Sigmoid colon (tissue), 7 donors: ENCODE measurements around the gene TMEM255A. TPM values are rescaled to one million over a fixed set of nuclear protein-coding genes. Genes with fewer than 3 reads are reported as not detected.

ENCODE experiments used
- DNase-seq: peaks from one replicate; pipeline ENCODE4 v3.0.0-alpha.2; 2019
- H3K27ac ChIP-seq, 4 donors: fragments of 200-600 bp; sonication (generic); one replicate each; pipeline ENCODE4 v1.5.1; 2016 to 2019; ENCODE audit warnings: mild to moderate bottlenecking in 1 of 4
- H3K27me3 ChIP-seq, 3 donors: fragments of 200-600 bp; sonication (generic); one replicate each; pipeline ENCODE4 v1.5.1; 2019; ENCODE audit warnings: mild to moderate bottlenecking in 1 of 3
- H3K36me3 ChIP-seq, 4 donors: fragments of 200-600 bp; sonication (generic); one replicate each; pipeline ENCODE4 v1.5.1; 2016 to 2019
- H3K4me1 ChIP-seq, 4 donors: fragments of 200-600 bp; sonication (generic); one replicate each; pipeline ENCODE4 v1.5.1; 2017 to 2019
- H3K4me3 ChIP-seq, 4 donors: fragments of 200-600 bp; sonication (generic); one replicate each; pipeline ENCODE4 v1.5.1; 2017 to 2019; ENCODE audit warnings: mild to moderate bottlenecking in 2 of 4, moderate library complexity in 1 of 4
- H3K9me3 ChIP-seq, 4 donors: fragments of 200-600 bp in 3 of 4; sonication (generic) in 3 of 4; one replicate each; pipeline versions ENCODE4 v1.5.1 to v1.6.1; 2013 to 2019
- CTCF ChIP-seq, 4 experiments: fragments of 450-650 bp in 3 of 4; fragments of 200-600 bp in 1 of 4; IDR thresholded peaks; one replicate each; pipeline ENCODE4 v1.5.1; 2016 to 2019; ENCODE audit warnings: antibody characterized with exemption in 4 of 4, mild to moderate bottlenecking in 3 of 4, moderate library complexity in 2 of 4
- EP300 ChIP-seq, 4 donors: sonication (generic); formaldehyde crosslinking; IDR thresholded peaks; one replicate each; pipeline ENCODE4 v1.6.1; 2017; ENCODE audit warnings: antibody characterized with exemption in 4 of 4
- POLR2A ChIP-seq, 2 donors: fragments of 450-650 bp; IDR thresholded peaks; one replicate each; pipeline ENCODE4 v1.6.1; 2016; ENCODE audit warnings: antibody characterized with exemption in 2 of 2, mild to moderate bottlenecking in 2 of 2, moderate library complexity in 2 of 2
- POLR2AphosphoS5 ChIP-seq, 4 donors: sonication (generic); formaldehyde crosslinking; IDR thresholded peaks; one replicate each; pipeline ENCODE4 v1.6.1; 2017; ENCODE audit warnings: antibody characterized with exemption in 4 of 4
- WGBS, 2 donors: extraction: QIAGEN DNeasy Blood & Tissue Kit; methylation state at CpG; one replicate each; pipeline ENCODE4 v1.1.7; 2013; 5-methylcytosine and 5-hydroxymethylcytosine counted together
- intact Hi-C: fragments of 100-400 bp; cut with DNase I; formaldehyde crosslinking; loops from one replicate; pipeline ENCODE4 v1.15.1; 2023
- polyA plus RNA-seq, 3 donors: library from polyadenylated mRNA; stranded (reverse); fragments of 200-250 nt; gene quantifications; one replicate each; pipeline ENCODE4 v1.2.3, GENCODE V29; 2013
- total RNA-seq, 4 donors: library from RNA; depleted of rRNA; stranded (reverse); fragments of >200 nt; gene quantifications; one replicate each; pipeline ENCODE4 v1.1.0, GENCODE V29; 2016
- donor health status: healthy with polysubstance abuse.
- donor health status: Bipolar disorder and iron deficiency.
- donor health status: healthy.

Gene TMEM255A
- total and polyA plus RNA-seq, 7 donors = 0.69 to 5.9 (median 3.9) TPM

GRCh38 chrX:120334151-120334550 is 22.9 kb upstream of the TMEM255A start:
- H3K9me3 ChIP-seq = peaks cover 0 to 7% (median 0%) of the 10 kb centered on the region in 4 donors
- H3K4me3 ChIP-seq = no peak overlapping the region
- no peaks in the 10 kb centered on the region for H3K4me1 ChIP-seq
- WGBS, 2 donors = 38 to 81% methylated on average over 2 of the region's 2 CpGs
- no peak overlapping the region for H3K27ac ChIP-seq
- H3K27me3 ChIP-seq = no peaks in the 10 kb centered on the region
- TF ChIP-seq EP300 (IDR thresholded peaks at IDR 0.05) (no peak), POLR2AphosphoS5 (IDR thresholded peaks at IDR 0.05) (no peak), CTCF (IDR thresholded peaks at IDR 0.05) (no peak), POLR2A (IDR thresholded peaks at IDR 0.05) (no peak)
- no peak for DNase-seq
- H3K36me3 ChIP-seq = no peaks in the 10 kb centered on the region
- intact Hi-C loops = no loop called here

GRCh38 chrX:120332394-120332793 is 21.1 kb upstream of the TMEM255A start:
- TF ChIP-seq POLR2AphosphoS5 (IDR thresholded peaks at IDR 0.05) (no peak), POLR2A (IDR thresholded peaks at IDR 0.05) (no peak), EP300 (IDR thresholded peaks at IDR 0.05) (no peak)
- DNase-seq = no peak
- Histone ChIP-seq H3K4me3 (no peak overlapping the region), H3K27ac (no peak overlapping the region), H3K36me3 (no peaks in the 10 kb centered on the region), H3K27me3 (no peaks in the 10 kb centered on the region), H3K9me3 (peaks cover 0 to 7% (median 0%) of the 10 kb centered on the region in 4 donors), H3K4me1 (no peaks in the 10 kb centered on the region)
- intact Hi-C loops = no loop called here
- WGBS, 2 donors = 86 to 96% methylated on average over 1 of the region's 1 CpG

DNA sequence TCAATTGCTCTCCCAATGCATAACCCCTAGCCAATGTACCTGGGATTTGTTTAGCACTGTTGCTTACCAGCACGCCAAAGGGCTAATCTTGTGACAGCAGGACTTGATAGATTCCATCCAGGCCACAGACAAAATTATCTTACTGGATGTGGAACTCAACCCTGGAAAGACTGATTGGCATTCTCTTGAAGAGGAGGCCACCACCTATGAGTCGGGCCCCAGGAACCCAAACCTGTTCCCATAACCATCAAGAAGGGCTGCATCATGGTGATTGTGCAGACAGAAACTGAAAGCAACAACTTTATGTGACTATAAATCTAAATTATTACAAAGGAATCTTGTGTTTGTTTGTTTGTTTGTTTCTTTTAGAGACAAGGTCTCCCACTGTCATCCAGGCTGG is 19.9 kb upstream of the TMEM255A start:
- no peak for DNase-seq
- no peak overlapping the region for H3K27ac ChIP-seq
- 79 to 90% methylated on average over 2 of the region's 2 CpGs for WGBS, 2 donors
- no peaks in the 10 kb centered on the region for H3K4me1 ChIP-seq
- intact Hi-C loops = no loop called here
- H3K27me3 ChIP-seq = no peaks in the 10 kb centered on the region
- H3K4me3 ChIP-seq = no peak overlapping the region
- H3K9me3 ChIP-seq = no peaks in the 10 kb centered on the region
- H3K36me3 ChIP-seq = no peaks in the 10 kb centered on the region
- no peak for TF ChIP-seq POLR2AphosphoS5 (IDR thresholded peaks at IDR 0.05)
- no peak for TF ChIP-seq POLR2A (IDR thresholded peaks at IDR 0.05)
- no peak for TF ChIP-seq CTCF (IDR thresholded peaks at IDR 0.05)
- TF ChIP-seq EP300 (IDR thresholded peaks at IDR 0.05) = no peak

DNA sequence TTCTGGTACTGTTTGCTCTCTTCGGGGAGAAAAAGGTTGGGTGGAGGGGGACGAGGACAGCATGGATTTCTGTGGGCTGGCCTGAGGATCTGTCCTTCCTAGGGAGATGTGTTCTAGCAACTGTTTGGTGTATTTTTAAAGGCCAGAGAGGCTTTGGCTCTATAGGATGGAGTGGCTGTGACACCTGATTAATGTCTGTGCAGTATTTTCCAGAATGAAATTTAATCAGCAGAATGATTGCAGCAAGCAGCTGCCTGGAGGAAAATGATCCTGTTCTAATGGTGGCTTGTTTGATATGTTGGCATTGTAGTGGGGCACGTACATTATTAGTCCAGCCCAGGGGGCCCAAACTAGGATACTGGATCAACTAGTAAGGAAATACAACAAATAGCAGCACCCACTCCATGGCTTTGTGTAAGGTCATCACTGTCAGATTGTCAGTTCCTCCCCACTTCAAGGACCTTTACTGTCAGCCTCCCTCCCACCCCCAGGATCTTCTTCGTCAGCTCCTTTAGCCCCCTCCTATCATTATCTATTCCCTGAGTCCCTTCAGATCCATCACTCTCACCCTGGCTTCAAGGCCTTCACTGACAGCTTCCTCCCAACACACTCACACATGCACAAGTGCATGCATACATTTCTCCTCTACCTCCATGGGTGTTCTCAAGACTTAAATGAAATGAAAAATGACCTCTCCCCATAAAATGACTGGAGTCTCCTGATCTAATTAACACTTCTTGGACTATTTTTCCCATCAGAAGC is 10.4 kb upstream of the TMEM255A start:
- no peak for DNase-seq
- Histone ChIP-seq H3K9me3 (no peaks in the 10 kb centered on the region), H3K27ac (no peak overlapping the region), H3K4me3 (no peak overlapping the region), H3K4me1 (no peaks in the 10 kb centered on the region), H3K27me3 (no peaks in the 10 kb centered on the region), H3K36me3 (no peaks in the 10 kb centered on the region)
- WGBS, 2 donors = 88 to 90% methylated on average over 4 of the region's 4 CpGs
- TF ChIP-seq EP300 (IDR thresholded peaks at IDR 0.05) (no peak), POLR2AphosphoS5 (IDR thresholded peaks at IDR 0.05) (no peak), CTCF (IDR thresholded peaks at IDR 0.05) (no peak)
- intact Hi-C loops = no loop called here

- WGBS, 2 donors = 71 to 72% methylated on average over 4 of the region's 4 CpGs
- H3K9me3 ChIP-seq = no peaks in the 10 kb centered on the region
- no peaks in the 10 kb centered on the region for H3K27me3 ChIP-seq
- DNase-seq = no peak
- no peak overlapping the region for H3K4me3 ChIP-seq
- no peaks in the 10 kb centered on the region for H3K4me1 ChIP-seq
- H3K36me3 ChIP-seq = no peaks in the 10 kb centered on the region
- intact Hi-C loops = loop anchor here (10.0 kb wide), 1 partner anchor 156 kb away; no protein-coding TSS in a partner anchor
- H3K27ac ChIP-seq = no peak overlapping the region
- no peak for TF ChIP-seq EP300 (IDR thresholded peaks at IDR 0.05)
- TF ChIP-seq POLR2A (IDR thresholded peaks at IDR 0.05) = no peak
- TF ChIP-seq CTCF (IDR thresholded peaks at IDR 0.05) = no peak
- no peak for TF ChIP-seq POLR2AphosphoS5 (IDR thresholded peaks at IDR 0.05)
Measured at GRCh38 chrX:120318411-120318810, 7.2 kb upstream of the TMEM255A start.
